Body of pancreas (tissue), 4 donors: Measurements from ENCODE around the gene ESRRG.

Source experiments
- CTCF ChIP-seq, 7 experiments: fragments of 450-650 bp in 4 of 7; fragments of 200-600 bp in 3 of 7; sonication (generic) in 3 of 7; IDR thresholded peaks; one replicate each; pipeline ENCODE4 v1.5.1; 2016 to 2019; ENCODE audit warnings: antibody characterized with exemption in 7 of 7
- POLR2A ChIP-seq, 3 donors: fragments of 450-650 bp; IDR thresholded peaks; one replicate each; pipeline ENCODE4 v1.6.1; 2016; ENCODE audit warnings: antibody characterized with exemption in 3 of 3, mild to moderate bottlenecking in 2 of 3

- peak in 6 of 7 experiments; percentile 35 to 60 (median 53) for TF ChIP-seq CTCF (IDR thresholded peaks at IDR 0.05)
- TF ChIP-seq POLR2A (IDR thresholded peaks at IDR 0.05), result peak; percentile 28 to 79 (median 71)
Observed at GRCh38 chr1:216600730-216601609, 122.3 kb downstream of the ESRRG start.
